ENCODE data around the gene PLCD3.

DNA sequence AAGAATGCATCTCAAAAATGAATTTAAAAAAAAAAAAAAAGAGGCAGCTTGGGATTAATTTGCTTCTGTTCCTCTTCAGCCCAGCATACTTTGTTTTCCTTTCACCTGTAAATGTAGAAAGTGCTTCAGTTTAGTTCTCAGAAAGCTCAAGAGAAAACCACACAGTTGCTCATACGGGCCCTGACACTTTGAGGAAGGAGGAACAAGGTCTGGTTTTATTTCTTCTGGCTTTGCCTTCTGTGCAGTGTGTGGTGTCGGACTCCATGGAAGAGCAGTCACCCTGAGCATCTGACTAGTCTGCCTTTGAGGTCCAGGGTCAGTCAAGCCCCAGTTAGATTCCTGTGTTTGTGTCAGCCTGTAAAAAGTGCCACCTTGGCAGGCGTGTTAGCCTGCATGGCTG is 43.6 kb downstream of the PLCD3 start:
- no peak for TF ChIP-seq CTCF (IDR thresholded peaks at IDR 0.05)
- TF ChIP-seq POLR2A (IDR thresholded peaks at IDR 0.05), result no peak
